GM19395 (cell line): ENCODE results near the gene CANT1.
"Not testable (repeated sequence)": the region's sequence is repeated elsewhere in the genome, so short reads cannot be mapped to it uniquely, and the experiment has no call there.

Experiments used
- ATAC-seq: cut with Tn5 transposase; IDR thresholded peaks from one replicate; pipeline ENCODE4 v1.9.1; 2021; ENCODE audit warnings: mild to moderate bottlenecking, moderate library complexity; ENCODE audit not compliant: unreplicated experiment

CANT1 gene

GRCh38 chr17:78963378-78963777, 46.2 kb downstream of the CANT1 start:
- ATAC-seq: no peak

- ATAC-seq: not testable (repeated sequence)
Observed at GRCh38 chr17:78962984-78963348, 46.6 kb downstream of the CANT1 start.

GRCh38 chr17:78962345-78962983, 47.1 kb downstream of the CANT1 start:
- no peak for ATAC-seq

GRCh38 chr17:78961571-78961970, 48.0 kb downstream of the CANT1 start:
- ATAC-seq: no peak

- ATAC-seq: no peak
Observed at GRCh38 chr17:78960928-78961327, 48.6 kb downstream of the CANT1 start.

GRCh38 chr17:78959803-78960202, 49.8 kb downstream of the CANT1 start:
- no peak for ATAC-seq

GRCh38 chr17:78958641-78959127, 50.9 kb downstream of the CANT1 start:
- no peak for ATAC-seq

- ATAC-seq: no peak
Observed at GRCh38 chr17:78957128-78957527, 52.4 kb downstream of the CANT1 start.

- ATAC-seq: no peak
Observed at GRCh38 chr17:78956254-78956653, 53.3 kb downstream of the CANT1 start.

GRCh38 chr17:78954684-78955083, 54.9 kb downstream of the CANT1 start:
- ATAC-seq: no peak

GRCh38 chr17:78953356-78954350, 55.9 kb downstream of the CANT1 start:
- ATAC-seq: no peak

GRCh38 chr17:78952706-78953105, 56.9 kb downstream of the CANT1 start:
- no peak for ATAC-seq

GRCh38 chr17:78951967-78952551, 57.5 kb downstream of the CANT1 start:
- ATAC-seq: no peak

- ATAC-seq: no peak
Observed at GRCh38 chr17:78950870-78951269, 58.7 kb downstream of the CANT1 start.

- no peak for ATAC-seq
Observed at GRCh38 chr17:78947235-78948149, 62.1 kb downstream of the CANT1 start.

- ATAC-seq: no peak
Observed at GRCh38 chr17:78946631-78947030, 62.9 kb downstream of the CANT1 start.

- no peak for ATAC-seq
Observed at GRCh38 chr17:78946131-78946530, 63.4 kb downstream of the CANT1 start.

GRCh38 chr17:78945455-78945854, 64.1 kb downstream of the CANT1 start:
- not testable (repeated sequence) for ATAC-seq

GRCh38 chr17:78944956-78945355, 64.6 kb downstream of the CANT1 start:
- no peak for ATAC-seq

- no peak for ATAC-seq
Observed at GRCh38 chr17:78944026-78944425, 65.5 kb downstream of the CANT1 start.
